ENCODE measurements around the gene NOD2. TPM values are rescaled to one million over a fixed set of nuclear protein-coding genes. Genes with fewer than 3 reads are reported as not detected.

The NOD2 gene
- total RNA-seq, 1 donor from 2014 or later, result not detected

GRCh38 chr16:50736448-50736847, 43.0 kb downstream of the NOD2 start:
- TF ChIP-seq EZH2 (IDR thresholded peaks at IDR 0.05; ENCODE audit: insufficient read depth, low read length) (no peak), CTCF (IDR thresholded peaks at IDR 0.05; ENCODE audit: insufficient read depth, low read depth, low read length) (no peak)
- Histone ChIP-seq H3K27me3 (ENCODE audit: insufficient read depth, low read length) (peaks cover 4% of the 10 kb centered on the region), H3K4me2 (ENCODE audit: low read length) (no peak overlapping the region), H3K4me3 (ENCODE audit: insufficient read depth, low read depth, low read length) (no peak overlapping the region), H3K4me1 (ENCODE audit: insufficient read depth, low read length) (peaks cover 4% of the 10 kb centered on the region), H3K79me2 (ENCODE audit: insufficient read depth, low read length) (no peaks in the 10 kb centered on the region), H4K20me1 (ENCODE audit: insufficient read depth, low read length) (no peaks in the 10 kb centered on the region), H3K9ac (ENCODE audit: low read length) (no peak overlapping the region), H3K9me3 (ENCODE audit: insufficient read depth, low read depth, low read length) (no peaks in the 10 kb centered on the region), H3K36me3 (ENCODE audit: insufficient read depth, low read length) (no peaks in the 10 kb centered on the region), H2AFZ (ENCODE audit: low read depth, low read length) (no peak overlapping the region), H3K27ac (ENCODE audit: low read depth, low read length) (no peak overlapping the region)
- DNase-seq (ENCODE audit: low read depth) (no peak), FAIRE-seq (no peak)
- peaks cover 19% of the 10 kb centered on the region for H3K27me3 Mint-ChIP-seq (ENCODE audit: low read depth, unreplicated experiment)
- no peak overlapping the region for H3K4me3 Mint-ChIP-seq (ENCODE audit: unreplicated experiment)
- no peaks in the 10 kb centered on the region for H3K36me3 Mint-ChIP-seq (ENCODE audit: low read depth, unreplicated experiment)
- H3K4me1 Mint-ChIP-seq (ENCODE audit: low read depth, unreplicated experiment), result peaks cover 5% of the 10 kb centered on the region
- no peak overlapping the region for H3K27ac Mint-ChIP-seq (ENCODE audit: unreplicated experiment)
- peaks cover 5% of the 10 kb centered on the region for H3K9me3 Mint-ChIP-seq (ENCODE audit: unreplicated experiment)

DNA sequence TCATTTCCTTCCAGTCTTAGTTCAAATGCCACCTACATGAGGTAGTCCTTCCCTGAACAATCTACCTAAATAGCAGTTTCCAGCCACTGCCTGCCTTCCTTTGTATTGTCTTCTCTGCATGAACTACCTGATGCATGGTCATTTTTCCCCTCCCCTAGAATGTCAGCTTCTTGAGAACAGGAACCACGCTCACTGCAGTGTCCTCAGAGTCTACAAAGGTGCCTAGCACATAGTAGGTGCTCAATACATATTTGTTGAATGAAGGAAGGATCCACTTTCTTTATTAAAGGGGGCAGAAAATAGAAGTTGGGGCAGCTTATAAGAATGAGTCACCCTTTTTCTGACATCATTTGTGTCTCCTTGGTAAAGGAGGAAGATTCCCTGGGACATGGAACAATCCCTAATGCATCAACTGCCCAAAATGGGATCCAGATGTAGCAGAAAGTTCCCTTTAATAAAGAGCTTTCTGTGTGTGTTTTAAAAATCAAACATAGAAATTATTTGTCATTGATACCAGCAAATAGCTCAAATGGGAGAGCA, 44.1 kb downstream of the NOD2 start:
- Mint-ChIP-seq H3K27me3 (ENCODE audit: low read depth, unreplicated experiment) (peaks cover 19% of the 10 kb centered on the region), H3K36me3 (ENCODE audit: low read depth, unreplicated experiment) (no peaks in the 10 kb centered on the region), H3K4me3 (ENCODE audit: unreplicated experiment) (no peak overlapping the region), H3K27ac (ENCODE audit: unreplicated experiment) (no peak overlapping the region), H3K9me3 (ENCODE audit: unreplicated experiment) (peaks cover 5% of the 10 kb centered on the region), H3K4me1 (ENCODE audit: low read depth, unreplicated experiment) (peaks cover 5% of the 10 kb centered on the region)
- Histone ChIP-seq H2AFZ (ENCODE audit: low read depth, low read length) (no peak overlapping the region), H4K20me1 (ENCODE audit: insufficient read depth, low read length) (no peaks in the 10 kb centered on the region), H3K9ac (ENCODE audit: low read length) (no peak overlapping the region), H3K4me1 (ENCODE audit: insufficient read depth, low read length) (peaks cover 4% of the 10 kb centered on the region), H3K4me3 (ENCODE audit: insufficient read depth, low read depth, low read length) (no peak overlapping the region), H3K4me2 (ENCODE audit: low read length) (no peak overlapping the region), H3K27me3 (ENCODE audit: insufficient read depth, low read length) (peaks cover 4% of the 10 kb centered on the region), H3K27ac (ENCODE audit: low read depth, low read length) (no peak overlapping the region), H3K36me3 (ENCODE audit: insufficient read depth, low read length) (no peaks in the 10 kb centered on the region), H3K79me2 (ENCODE audit: insufficient read depth, low read length) (no peaks in the 10 kb centered on the region), H3K9me3 (ENCODE audit: insufficient read depth, low read depth, low read length) (no peaks in the 10 kb centered on the region)
- no peak for DNase-seq (ENCODE audit: low read depth)
- FAIRE-seq, result no peak
- TF ChIP-seq EZH2 (IDR thresholded peaks at IDR 0.05; ENCODE audit: insufficient read depth, low read length), result no peak

DNA sequence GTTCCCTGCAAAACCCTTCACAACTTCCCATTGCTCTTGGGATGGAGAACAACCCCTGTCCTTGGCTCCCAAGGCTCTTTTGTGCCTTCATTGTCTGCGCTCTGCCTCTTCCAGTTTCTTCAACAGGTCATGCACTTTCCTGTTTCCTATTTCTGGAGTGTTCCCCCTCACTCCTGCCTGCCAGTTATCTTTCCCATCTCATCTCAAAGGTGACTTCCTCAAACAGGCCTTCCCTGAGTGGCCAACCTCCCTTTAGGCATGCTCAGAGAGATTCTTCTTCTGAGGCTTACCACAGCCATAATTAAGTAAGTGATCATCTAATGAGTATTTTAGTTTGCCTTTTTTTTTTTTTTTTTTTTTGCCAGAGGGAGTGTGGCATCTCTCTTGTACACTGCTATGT, 45.6 kb downstream of the NOD2 start:
- FAIRE-seq (no peak), DNase-seq (ENCODE audit: low read depth) (no peak)
- Histone ChIP-seq H3K9ac (ENCODE audit: low read length) (no peak overlapping the region), H3K27me3 (ENCODE audit: insufficient read depth, low read length) (peaks cover 4% of the 10 kb centered on the region), H3K79me2 (ENCODE audit: insufficient read depth, low read length) (no peaks in the 10 kb centered on the region), H4K20me1 (ENCODE audit: insufficient read depth, low read length) (no peaks in the 10 kb centered on the region), H3K4me2 (ENCODE audit: low read length) (no peak overlapping the region), H2AFZ (ENCODE audit: low read depth, low read length) (no peak overlapping the region), H3K4me3 (ENCODE audit: insufficient read depth, low read depth, low read length) (no peak overlapping the region), H3K9me3 (ENCODE audit: insufficient read depth, low read depth, low read length) (no peaks in the 10 kb centered on the region), H3K36me3 (ENCODE audit: insufficient read depth, low read length) (no peaks in the 10 kb centered on the region), H3K27ac (ENCODE audit: low read depth, low read length) (no peak overlapping the region), H3K4me1 (ENCODE audit: insufficient read depth, low read length) (peaks cover 9% of the 10 kb centered on the region)
- Mint-ChIP-seq H3K27ac (ENCODE audit: unreplicated experiment) (no peak overlapping the region), H3K4me3 (ENCODE audit: unreplicated experiment) (no peak overlapping the region), H3K9me3 (ENCODE audit: unreplicated experiment) (peaks cover 5% of the 10 kb centered on the region), H3K4me1 (ENCODE audit: low read depth, unreplicated experiment) (peaks cover 15% of the 10 kb centered on the region), H3K27me3 (ENCODE audit: low read depth, unreplicated experiment) (peaks cover 19% of the 10 kb centered on the region), H3K36me3 (ENCODE audit: low read depth, unreplicated experiment) (no peaks in the 10 kb centered on the region)
- TF ChIP-seq EZH2 (IDR thresholded peaks at IDR 0.05; ENCODE audit: insufficient read depth, low read length) (no peak), CTCF (IDR thresholded peaks at IDR 0.05; ENCODE audit: insufficient read depth, low read depth, low read length) (no peak)

Measured in astrocyte (in vitro differentiated cells and primary cell).